Neural cell (in vitro differentiated cells): ENCODE data around the gene TMEM219. TPM values are rescaled to one million over a fixed set of nuclear protein-coding genes. Genes with fewer than 3 reads are reported as not detected.

Experiments used
- H2AFZ ChIP-seq: fragments of 200-600, 300-800 bp; sonication (generic), shearing (Covaris generic); 2 replicates; pipeline ENCODE4 v1.6.0; 2014; ENCODE audit warnings: low read depth, mild to moderate bottlenecking, antibody characterized with exemption, low read length, moderate library complexity
- H3F3A ChIP-seq: fragments of 200-600 bp; shearing (Covaris generic); 2 replicates; pipeline ENCODE4 v1.6.1; 2016; ENCODE audit warnings: mild to moderate bottlenecking, moderate library complexity, mixed read lengths, antibody characterized with exemption, low read length; ENCODE audit not compliant: insufficient read depth, poor library complexity, severe bottlenecking
- H3K27ac ChIP-seq: fragments of 200-600, 300-800 bp; sonication (generic), shearing (Covaris generic); 2 replicates; pipeline ENCODE4 v1.5.1; 2014; ENCODE audit warnings: mild to moderate bottlenecking, low read length, moderate library complexity
- H3K27me3 ChIP-seq: fragments of 300-800, 200-600 bp; sonication (generic), shearing (Covaris generic); 2 replicates; pipeline ENCODE4 v1.6.0; 2014; ENCODE audit warnings: mild to moderate bottlenecking, low read depth, low read length, moderate library complexity; ENCODE audit not compliant: insufficient read depth
- H3K36me3 ChIP-seq: fragments of 300-800, 200-600 bp; sonication (generic), shearing (Covaris generic); 2 replicates; pipeline ENCODE4 v1.5.1; 2014; ENCODE audit warnings: mild to moderate bottlenecking, antibody characterized with exemption, low read length, moderate library complexity; ENCODE audit not compliant: insufficient read depth
- H3K4me2 ChIP-seq: fragments of 300-800, 200-600 bp; sonication (generic), shearing (Covaris generic); 2 replicates; pipeline ENCODE4 v1.6.0; 2014; ENCODE audit warnings: mild to moderate bottlenecking, low read length
- H3K4me3 ChIP-seq: fragments of 300-800, 200-600 bp; sonication (generic), shearing (Covaris generic); 2 replicates; pipeline ENCODE4 v1.5.1; 2014; ENCODE audit warnings: mild to moderate bottlenecking, low read length, moderate library complexity
- H3K79me2 ChIP-seq: fragments of 200-600 bp; shearing (Covaris generic); replicated peaks from 2 replicates; pipeline ENCODE4 v1.6.0; 2014; ENCODE audit warnings: mild to moderate bottlenecking, low read length, moderate library complexity; ENCODE audit not compliant: insufficient read depth
- H3K9ac ChIP-seq: fragments of 300-800, 200-600 bp; sonication (generic), shearing (Covaris generic); 2 replicates; pipeline ENCODE4 v1.6.1; 2016; ENCODE audit warnings: mild to moderate bottlenecking, low read length, mixed read lengths
- H3K9me2 ChIP-seq: fragments of 200-600 bp; shearing (Covaris generic); 2 replicates; pipeline ENCODE4 v1.6.1; 2016; ENCODE audit warnings: mild to moderate bottlenecking, low read length, mixed read lengths; ENCODE audit not compliant: insufficient read depth
- H3K9me3 ChIP-seq: fragments of 200-600, 300-800 bp; sonication (generic), shearing (Covaris generic); 2 replicates; pipeline ENCODE4 v1.6.1; 2016; ENCODE audit warnings: mild to moderate bottlenecking, mixed run types, low read length, moderate library complexity, mixed read lengths
- H4K20me1 ChIP-seq: fragments of 200-600 bp; shearing (Covaris generic); 2 replicates; pipeline ENCODE4 v1.6.1; 2016; ENCODE audit warnings: mild to moderate bottlenecking, mixed run types; ENCODE audit not compliant: insufficient read depth
- EP300 ChIP-seq: fragments of 450-650 bp; conservative IDR thresholded peaks from 2 replicates; pipeline ENCODE4 v1.6.1; 2014; ENCODE audit warnings: antibody characterized with exemption, mild to moderate bottlenecking, moderate library complexity; ENCODE audit not compliant: poor library complexity, severe bottlenecking
- EZH2 ChIP-seq: fragments of 200-600, 300-800 bp; shearing (Covaris generic), sonication (generic); IDR thresholded peaks from 2 replicates; pipeline ENCODE4 v1.6.1; 2014; ENCODE audit warnings: antibody characterized with exemption, low read length, borderline replicate concordance, mild to moderate bottlenecking; ENCODE audit not compliant: insufficient read depth, poor library complexity, severe bottlenecking
- MXI1 ChIP-seq: fragments of 450-650 bp; conservative IDR thresholded peaks from 2 replicates; pipeline ENCODE4 v1.6.1; 2014; ENCODE audit warnings: antibody characterized with exemption, mild to moderate bottlenecking; ENCODE audit not compliant: poor library complexity, severe bottlenecking
- POLR2AphosphoS5 ChIP-seq: IDR thresholded peaks from 2 replicates; pipeline ENCODE4 v1.6.1; 2012
- RAD21 ChIP-seq: fragments of 450-650 bp; conservative IDR thresholded peaks from 2 replicates; pipeline ENCODE4 v1.6.1; 2014; ENCODE audit warnings: antibody characterized with exemption, mild to moderate bottlenecking, moderate library complexity
- SMC3 ChIP-seq: fragments of 450-650 bp; conservative IDR thresholded peaks from 2 replicates; pipeline ENCODE4 v1.6.1; 2014; ENCODE audit warnings: antibody characterized with exemption, mild to moderate bottlenecking, moderate library complexity; ENCODE audit not compliant: poor library complexity
- TAF1 ChIP-seq: IDR thresholded peaks from 2 replicates; pipeline ENCODE4 v1.6.1; 2012; ENCODE audit warnings: low read depth
- polyA plus RNA-seq: library from polyadenylated mRNA; depleted of rRNA; stranded (reverse); fragments of >200 nt; gene quantifications from 2 replicates; pipeline ENCODE4 v1.2.3, GENCODE V29; 2014
- TF ChIP-seq, protein P1 (sequence below): IDR thresholded peaks from 2 replicates; pipeline ENCODE4 v1.6.1; 2012; ENCODE audit warnings: borderline replicate concordance
- TF ChIP-seq, protein P2 (sequence below): fragments of 450-650 bp; IDR thresholded peaks from 2 replicates; pipeline ENCODE4 v1.5.1; 2014; ENCODE audit warnings: antibody characterized with exemption, mild to moderate bottlenecking, moderate library complexity; ENCODE audit not compliant: poor library complexity, severe bottlenecking

Gene TMEM219
- polyA plus RNA-seq, 1 donor from 2014 or later, result 154 TPM

DNA sequence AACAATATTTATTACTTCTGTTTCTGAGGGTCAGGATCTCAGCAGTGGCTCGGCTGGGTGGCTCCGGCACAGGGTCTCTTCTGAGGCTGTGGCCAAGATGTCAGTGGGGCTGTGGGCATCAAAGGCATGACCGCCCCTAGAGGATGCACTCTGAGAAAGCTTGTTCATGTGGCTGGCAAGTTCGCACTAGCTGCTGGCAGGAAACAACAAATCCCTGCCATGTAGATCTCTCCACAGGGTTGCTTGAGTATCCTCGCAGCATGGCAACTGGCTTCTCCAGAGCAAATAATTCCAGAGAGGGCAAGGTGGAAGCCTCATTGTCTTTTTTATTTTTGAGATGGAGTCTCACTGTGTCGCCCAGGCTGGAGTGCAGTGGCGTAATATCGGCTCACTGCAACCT is 48.4 kb upstream of the TMEM219 start:
- Histone ChIP-seq H2AFZ (no peak overlapping the region), H3K27me3 (no peaks in the 10 kb centered on the region), H3K4me2 (no peak overlapping the region), H3K9me2 (no peaks in the 10 kb centered on the region), H3K4me3 (no peak overlapping the region), H4K20me1 (no peaks in the 10 kb centered on the region), H3K9me3 (no peaks in the 10 kb centered on the region), H3K79me2 (no peaks in the 10 kb centered on the region), H3K9ac (no peak overlapping the region), H3K36me3 (no peaks in the 10 kb centered on the region), H3K27ac (no peak overlapping the region), H3F3A (no peaks in the 10 kb centered on the region)
- TF ChIP-seq, protein P1, sequence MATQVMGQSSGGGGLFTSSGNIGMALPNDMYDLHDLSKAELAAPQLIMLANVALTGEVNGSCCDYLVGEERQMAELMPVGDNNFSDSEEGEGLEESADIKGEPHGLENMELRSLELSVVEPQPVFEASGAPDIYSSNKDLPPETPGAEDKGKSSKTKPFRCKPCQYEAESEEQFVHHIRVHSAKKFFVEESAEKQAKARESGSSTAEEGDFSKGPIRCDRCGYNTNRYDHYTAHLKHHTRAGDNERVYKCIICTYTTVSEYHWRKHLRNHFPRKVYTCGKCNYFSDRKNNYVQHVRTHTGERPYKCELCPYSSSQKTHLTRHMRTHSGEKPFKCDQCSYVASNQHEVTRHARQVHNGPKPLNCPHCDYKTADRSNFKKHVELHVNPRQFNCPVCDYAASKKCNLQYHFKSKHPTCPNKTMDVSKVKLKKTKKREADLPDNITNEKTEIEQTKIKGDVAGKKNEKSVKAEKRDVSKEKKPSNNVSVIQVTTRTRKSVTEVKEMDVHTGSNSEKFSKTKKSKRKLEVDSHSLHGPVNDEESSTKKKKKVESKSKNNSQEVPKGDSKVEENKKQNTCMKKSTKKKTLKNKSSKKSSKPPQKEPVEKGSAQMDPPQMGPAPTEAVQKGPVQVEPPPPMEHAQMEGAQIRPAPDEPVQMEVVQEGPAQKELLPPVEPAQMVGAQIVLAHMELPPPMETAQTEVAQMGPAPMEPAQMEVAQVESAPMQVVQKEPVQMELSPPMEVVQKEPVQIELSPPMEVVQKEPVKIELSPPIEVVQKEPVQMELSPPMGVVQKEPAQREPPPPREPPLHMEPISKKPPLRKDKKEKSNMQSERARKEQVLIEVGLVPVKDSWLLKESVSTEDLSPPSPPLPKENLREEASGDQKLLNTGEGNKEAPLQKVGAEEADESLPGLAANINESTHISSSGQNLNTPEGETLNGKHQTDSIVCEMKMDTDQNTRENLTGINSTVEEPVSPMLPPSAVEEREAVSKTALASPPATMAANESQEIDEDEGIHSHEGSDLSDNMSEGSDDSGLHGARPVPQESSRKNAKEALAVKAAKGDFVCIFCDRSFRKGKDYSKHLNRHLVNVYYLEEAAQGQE, result no peak
- no peak for TF ChIP-seq TAF1
- TF ChIP-seq EP300, result no peak
- TF ChIP-seq EZH2, result no peak
- no peak for TF ChIP-seq SMC3
- no peak for TF ChIP-seq RAD21
- no peak for TF ChIP-seq POLR2AphosphoS5

DNA sequence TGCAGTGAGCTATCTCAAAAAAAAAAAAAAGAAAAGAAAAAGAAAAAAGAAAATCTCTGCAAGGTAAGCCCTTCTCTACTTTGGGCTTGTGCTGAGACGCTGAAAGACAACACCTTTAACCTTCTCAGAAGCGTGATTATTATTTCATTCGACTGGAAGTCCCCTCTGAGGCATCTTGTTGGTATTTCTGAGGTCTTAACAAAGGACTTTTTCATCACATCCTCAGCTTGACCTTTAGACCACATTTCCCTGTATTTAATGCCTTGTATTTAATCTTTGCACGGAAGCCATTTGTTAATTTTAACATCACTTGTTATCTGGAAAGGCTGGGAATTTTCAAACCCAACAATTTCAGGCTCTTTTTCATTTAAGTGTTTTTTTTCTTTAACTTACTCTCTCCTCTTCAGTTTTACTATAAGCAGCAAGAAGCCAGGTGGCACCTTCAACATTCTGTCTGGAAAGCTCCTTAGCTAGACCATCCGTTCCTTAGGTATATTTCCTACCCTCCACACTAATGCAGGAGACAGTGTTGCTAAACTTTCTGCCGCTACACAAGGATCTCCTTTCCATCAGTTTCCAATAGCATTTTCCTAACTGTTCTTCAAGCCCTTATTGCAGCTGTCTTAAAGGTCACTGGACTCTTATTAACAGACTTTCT is 46.2 kb upstream of the TMEM219 start:
- Histone ChIP-seq H3F3A (no peaks in the 10 kb centered on the region), H3K4me3 (no peak overlapping the region), H3K9ac (no peak overlapping the region), H3K9me3 (no peaks in the 10 kb centered on the region), H3K4me2 (no peak overlapping the region), H4K20me1 (no peaks in the 10 kb centered on the region), H3K27ac (no peak overlapping the region), H3K27me3 (no peaks in the 10 kb centered on the region), H2AFZ (no peak overlapping the region), H3K79me2 (no peaks in the 10 kb centered on the region), H3K9me2 (no peaks in the 10 kb centered on the region), H3K36me3 (no peaks in the 10 kb centered on the region)
- TF ChIP-seq, protein P2, sequence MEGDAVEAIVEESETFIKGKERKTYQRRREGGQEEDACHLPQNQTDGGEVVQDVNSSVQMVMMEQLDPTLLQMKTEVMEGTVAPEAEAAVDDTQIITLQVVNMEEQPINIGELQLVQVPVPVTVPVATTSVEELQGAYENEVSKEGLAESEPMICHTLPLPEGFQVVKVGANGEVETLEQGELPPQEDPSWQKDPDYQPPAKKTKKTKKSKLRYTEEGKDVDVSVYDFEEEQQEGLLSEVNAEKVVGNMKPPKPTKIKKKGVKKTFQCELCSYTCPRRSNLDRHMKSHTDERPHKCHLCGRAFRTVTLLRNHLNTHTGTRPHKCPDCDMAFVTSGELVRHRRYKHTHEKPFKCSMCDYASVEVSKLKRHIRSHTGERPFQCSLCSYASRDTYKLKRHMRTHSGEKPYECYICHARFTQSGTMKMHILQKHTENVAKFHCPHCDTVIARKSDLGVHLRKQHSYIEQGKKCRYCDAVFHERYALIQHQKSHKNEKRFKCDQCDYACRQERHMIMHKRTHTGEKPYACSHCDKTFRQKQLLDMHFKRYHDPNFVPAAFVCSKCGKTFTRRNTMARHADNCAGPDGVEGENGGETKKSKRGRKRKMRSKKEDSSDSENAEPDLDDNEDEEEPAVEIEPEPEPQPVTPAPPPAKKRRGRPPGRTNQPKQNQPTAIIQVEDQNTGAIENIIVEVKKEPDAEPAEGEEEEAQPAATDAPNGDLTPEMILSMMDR, result no peak
- no peak for TF ChIP-seq POLR2AphosphoS5
- no peak for TF ChIP-seq RAD21
- TF ChIP-seq EZH2, result no peak
- TF ChIP-seq SMC3, result no peak
- TF ChIP-seq TAF1, result no peak
- TF ChIP-seq EP300, result no peak
- TF ChIP-seq, protein P1, result no peak
- no peak for TF ChIP-seq MXI1
